ENCODE data around the gene DMBX1.

DNA sequence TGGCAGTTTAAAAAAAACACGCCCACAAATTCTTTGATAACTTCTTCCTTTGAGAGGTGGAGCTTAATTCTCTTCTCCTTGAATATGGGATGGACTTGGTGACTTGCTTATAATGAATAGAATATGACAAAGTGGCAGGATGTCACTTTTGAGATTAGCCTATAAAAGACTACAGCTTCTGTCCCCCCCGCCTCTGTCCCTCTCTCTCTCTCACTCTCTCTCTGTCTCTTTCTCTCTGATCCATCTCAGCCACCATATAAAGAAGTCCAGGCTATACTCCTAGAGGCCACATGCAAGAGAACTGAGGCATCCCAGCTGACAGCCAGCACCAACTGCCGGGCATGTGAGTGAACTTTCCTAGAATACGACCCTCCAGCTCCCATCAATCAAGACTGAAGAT lies 7.7 kb upstream of the DMBX1 start:
- no peak for TF ChIP-seq CTCF (IDR thresholded peaks at IDR 0.05; ENCODE audit: low read depth, low read length, missing input control)
- TF ChIP-seq, protein P1, sequence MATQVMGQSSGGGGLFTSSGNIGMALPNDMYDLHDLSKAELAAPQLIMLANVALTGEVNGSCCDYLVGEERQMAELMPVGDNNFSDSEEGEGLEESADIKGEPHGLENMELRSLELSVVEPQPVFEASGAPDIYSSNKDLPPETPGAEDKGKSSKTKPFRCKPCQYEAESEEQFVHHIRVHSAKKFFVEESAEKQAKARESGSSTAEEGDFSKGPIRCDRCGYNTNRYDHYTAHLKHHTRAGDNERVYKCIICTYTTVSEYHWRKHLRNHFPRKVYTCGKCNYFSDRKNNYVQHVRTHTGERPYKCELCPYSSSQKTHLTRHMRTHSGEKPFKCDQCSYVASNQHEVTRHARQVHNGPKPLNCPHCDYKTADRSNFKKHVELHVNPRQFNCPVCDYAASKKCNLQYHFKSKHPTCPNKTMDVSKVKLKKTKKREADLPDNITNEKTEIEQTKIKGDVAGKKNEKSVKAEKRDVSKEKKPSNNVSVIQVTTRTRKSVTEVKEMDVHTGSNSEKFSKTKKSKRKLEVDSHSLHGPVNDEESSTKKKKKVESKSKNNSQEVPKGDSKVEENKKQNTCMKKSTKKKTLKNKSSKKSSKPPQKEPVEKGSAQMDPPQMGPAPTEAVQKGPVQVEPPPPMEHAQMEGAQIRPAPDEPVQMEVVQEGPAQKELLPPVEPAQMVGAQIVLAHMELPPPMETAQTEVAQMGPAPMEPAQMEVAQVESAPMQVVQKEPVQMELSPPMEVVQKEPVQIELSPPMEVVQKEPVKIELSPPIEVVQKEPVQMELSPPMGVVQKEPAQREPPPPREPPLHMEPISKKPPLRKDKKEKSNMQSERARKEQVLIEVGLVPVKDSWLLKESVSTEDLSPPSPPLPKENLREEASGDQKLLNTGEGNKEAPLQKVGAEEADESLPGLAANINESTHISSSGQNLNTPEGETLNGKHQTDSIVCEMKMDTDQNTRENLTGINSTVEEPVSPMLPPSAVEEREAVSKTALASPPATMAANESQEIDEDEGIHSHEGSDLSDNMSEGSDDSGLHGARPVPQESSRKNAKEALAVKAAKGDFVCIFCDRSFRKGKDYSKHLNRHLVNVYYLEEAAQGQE (IDR thresholded peaks at IDR 0.05), result no peak
- TF ChIP-seq YY1 (IDR thresholded peaks at IDR 0.05), result no peak
- TF ChIP-seq, protein P2, sequence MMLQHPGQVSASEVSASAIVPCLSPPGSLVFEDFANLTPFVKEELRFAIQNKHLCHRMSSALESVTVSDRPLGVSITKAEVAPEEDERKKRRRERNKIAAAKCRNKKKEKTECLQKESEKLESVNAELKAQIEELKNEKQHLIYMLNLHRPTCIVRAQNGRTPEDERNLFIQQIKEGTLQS (IDR thresholded peaks at IDR 0.05), result no peak
- TF ChIP-seq RAD21 (IDR thresholded peaks at IDR 0.05), result no peak
- no peak for TF ChIP-seq TAF1 (conservative IDR thresholded peaks at IDR 0.05)
- TF ChIP-seq FOXA1 (IDR thresholded peaks at IDR 0.05), result no peak
- TF ChIP-seq MAX (IDR thresholded peaks at IDR 0.05), result no peak
- TF ChIP-seq EGR1 (IDR thresholded peaks at IDR 0.05; ENCODE audit: low read depth in 2 of 2), result no peak
- TF ChIP-seq GABPA (IDR thresholded peaks at IDR 0.05 in 1 of 2, conservative IDR thresholded peaks at IDR 0.05 in 1 of 2), result no peak
- no peak for TF ChIP-seq JUND (IDR thresholded peaks at IDR 0.05)
